Heart right ventricle (tissue), 16 donors: ENCODE data around the gene SGK1. TPM values are rescaled to one million over a fixed set of nuclear protein-coding genes. Genes with fewer than 3 reads are reported as not detected.

Source experiments
- ATAC-seq, 8 donors: fragments of 200-7000 bp; cut with Tn5 transposase; one replicate each; pipeline ENCODE4 v1.9.1; 2020; ENCODE audit warnings: mild to moderate bottlenecking in 8 of 8, moderate library complexity in 8 of 8, moderate number of reproducible peaks in 1 of 8
- DNase-seq, 2 donors: peaks; one replicate each; pipeline ENCODE4 v3.0.0-alpha.2; 2020
- H3K27ac ChIP-seq, 10 donors: fragments of 200-600 bp; sonication (generic) in 2 of 10; one replicate each; pipeline versions ENCODE4 v1.5.0 to v1.8.0; 2020 to 2022; ENCODE audit warnings: mild to moderate bottlenecking in 3 of 10
- H3K27me3 ChIP-seq, 7 donors: fragments of 200-600 bp; one replicate each; pipeline ENCODE4 v1.8.0; 2021 to 2022; ENCODE audit warnings: mild to moderate bottlenecking in 2 of 7
- H3K36me3 ChIP-seq, 9 donors: fragments of 200-600 bp; sonication (generic) in 1 of 9; one replicate each; pipeline versions ENCODE4 v1.5.0 to v1.8.0; 2020 to 2022; ENCODE audit warnings: mild to moderate bottlenecking in 2 of 9
- H3K4me1 ChIP-seq, 9 donors: fragments of 200-600 bp; sonication (generic) in 1 of 9; one replicate each; pipeline versions ENCODE4 v1.5.0 to v1.8.0; 2020 to 2022; ENCODE audit warnings: mild to moderate bottlenecking in 4 of 9
- H3K4me3 ChIP-seq, 10 donors: fragments of 200-600 bp; sonication (generic) in 2 of 10; one replicate each; pipeline versions ENCODE4 v1.5.0 to v1.8.0; 2020 to 2022; ENCODE audit warnings: mild to moderate bottlenecking in 7 of 10, moderate library complexity in 2 of 10
- H3K9me3 ChIP-seq, 11 donors: fragments of 200-600 bp in 10 of 11; sonication (generic) in 2 of 11; one replicate each; pipeline versions ENCODE4 v1.5.0 to v1.8.0; 2013 to 2022; ENCODE audit warnings: mild to moderate bottlenecking in 2 of 11, control low read depth in 1 of 11, moderate library complexity in 1 of 11
- WGBS, 2 donors: extraction: QIAGEN DNeasy Blood & Tissue Kit; methylation state at CpG; one replicate each; pipeline ENCODE4 v1.1.7; 2013; ENCODE audit warnings: inconsistent platforms in 1 of 2; 5-methylcytosine and 5-hydroxymethylcytosine counted together
- intact Hi-C, 10 donors: fragments of 100-400 bp; cut with DNase I; formaldehyde crosslinking; loops; one replicate each; pipeline versions ENCODE4 v1.11.1 to v1.14.2; 2022
- polyA plus RNA-seq, 2 donors: library from polyadenylated mRNA; stranded (reverse); fragments of 200-250 nt; gene quantifications; one replicate each; pipeline ENCODE4 v1.2.3, GENCODE V29; 2013
- total RNA-seq, 10 donors: library from RNA; stranded (reverse); fragmentation: NEBNext Ultra II Directional in 3 of 10; extraction: Animal tissue kit (Norgen Biotek cat#: 25700) in 3 of 10; gene quantifications; one replicate each; pipeline versions ENCODE4 v1.2.1 to v1.2.4, GENCODE V29; 2021 to 2023
- TF ChIP-seq, protein P1 (sequence below), 9 donors: fragments of 200-600 bp; sonication (generic) in 2 of 9; IDR thresholded peaks; one replicate each; pipeline versions ENCODE4 v1.5.0 to v1.8.0; 2021 to 2022; ENCODE audit warnings: antibody characterized with exemption in 9 of 9, mild to moderate bottlenecking in 5 of 9, moderate library complexity in 1 of 9
- donor health status: Arrhythmogenic right ventricular cardiomyopathy.
- donor health status: ischemic (EF 13 %, LVEDD 7.1; RV severe dilation, severe dysfunction).
- donor health status: healthy with polysubstance abuse.
- donor health status: DM: no; HTN: yes; CAD: no.
- donor health status: DM: no; HTN: no; CAD: no.
- donor health status: ischemic (EF 25% LVEDD 6.9; RV normal size, moderate dysfunction).
- donor health status: ischemic (EF 25% LVEDD 5.7; RV mildly dilated, moderate dysfunction).
- donor health status: healthy.
- donor health status: DM: yes; HTN: yes; CAD: no.
- donor health status: Ischemic cardiomyopathy.
- donor health status: ischemic (EF 35%, LVEDD 5.7; RV mildly dilated, moderate dysfunction).
- donor health status: nonischemic (EF 11% LVEDD 7.7; RV severe dilation, severe dysfunction).
- donor health status: DM: yes; HTN: yes; CAD: no.
- donor health status: PGD.
- donor health status: ischemic (EF 29% LVEDD 5.4; RV normal size, mild dysfunction).
- donor health status: nonischemic (EF 23%, LVEDD 6.1; RV moderate dilation, normal function).

The SGK1 gene
- total and polyA plus RNA-seq, 12 donors: 22.5 to 140 (median 43.6) TPM

- DNase-seq (no peak), ATAC-seq (no peak)
- peak overlapping the region in 1 of 10 donors; percentile 10 for H3K27ac ChIP-seq
- intact Hi-C loops: loop anchor here in 1 of 10 donors (10.0 kb wide), 1 partner anchor 111 kb away; no protein-coding TSS in a partner anchor
- H3K4me1 ChIP-seq: peaks cover 0 to 47% (median 7%) of the 10 kb centered on the region in 9 donors
- H3K27me3 ChIP-seq: no peaks in the 10 kb centered on the region
- WGBS, 2 donors: 84 to 96% methylated on average over 5 of the region's 5 CpGs
- no peaks in the 10 kb centered on the region for H3K36me3 ChIP-seq
- no peak overlapping the region for H3K4me3 ChIP-seq
- TF ChIP-seq, protein P1, sequence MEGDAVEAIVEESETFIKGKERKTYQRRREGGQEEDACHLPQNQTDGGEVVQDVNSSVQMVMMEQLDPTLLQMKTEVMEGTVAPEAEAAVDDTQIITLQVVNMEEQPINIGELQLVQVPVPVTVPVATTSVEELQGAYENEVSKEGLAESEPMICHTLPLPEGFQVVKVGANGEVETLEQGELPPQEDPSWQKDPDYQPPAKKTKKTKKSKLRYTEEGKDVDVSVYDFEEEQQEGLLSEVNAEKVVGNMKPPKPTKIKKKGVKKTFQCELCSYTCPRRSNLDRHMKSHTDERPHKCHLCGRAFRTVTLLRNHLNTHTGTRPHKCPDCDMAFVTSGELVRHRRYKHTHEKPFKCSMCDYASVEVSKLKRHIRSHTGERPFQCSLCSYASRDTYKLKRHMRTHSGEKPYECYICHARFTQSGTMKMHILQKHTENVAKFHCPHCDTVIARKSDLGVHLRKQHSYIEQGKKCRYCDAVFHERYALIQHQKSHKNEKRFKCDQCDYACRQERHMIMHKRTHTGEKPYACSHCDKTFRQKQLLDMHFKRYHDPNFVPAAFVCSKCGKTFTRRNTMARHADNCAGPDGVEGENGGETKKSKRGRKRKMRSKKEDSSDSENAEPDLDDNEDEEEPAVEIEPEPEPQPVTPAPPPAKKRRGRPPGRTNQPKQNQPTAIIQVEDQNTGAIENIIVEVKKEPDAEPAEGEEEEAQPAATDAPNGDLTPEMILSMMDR (IDR thresholded peaks at IDR 0.05): no peak
- H3K9me3 ChIP-seq: no peaks in the 10 kb centered on the region
Observed at GRCh38 chr6:134233180-134233955, 84.5 kb downstream of the SGK1 start.

DNA sequence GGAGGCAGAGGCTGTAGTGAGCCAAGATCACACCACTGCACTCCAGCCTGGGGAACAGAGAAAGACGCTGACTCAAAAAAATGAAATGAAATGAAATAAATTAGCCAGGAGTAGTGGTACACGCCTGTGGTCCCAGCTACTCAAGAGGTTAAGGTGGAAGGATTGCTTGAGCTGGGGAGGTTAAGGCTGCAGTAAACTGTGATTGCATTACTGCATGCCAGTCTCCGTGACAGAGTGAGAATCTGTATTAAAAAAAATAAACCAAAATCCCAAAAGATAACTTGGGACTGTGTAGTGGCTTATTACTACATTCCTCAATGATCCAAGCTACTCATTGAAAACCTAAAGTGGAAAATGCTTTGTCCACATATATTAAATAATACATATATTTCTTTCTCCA, 87.0 kb downstream of the SGK1 start:
- WGBS, 2 donors: 93% methylated on average over 3 of the region's 3 CpGs
- TF ChIP-seq, protein P1 (IDR thresholded peaks at IDR 0.05): no peak

DNA sequence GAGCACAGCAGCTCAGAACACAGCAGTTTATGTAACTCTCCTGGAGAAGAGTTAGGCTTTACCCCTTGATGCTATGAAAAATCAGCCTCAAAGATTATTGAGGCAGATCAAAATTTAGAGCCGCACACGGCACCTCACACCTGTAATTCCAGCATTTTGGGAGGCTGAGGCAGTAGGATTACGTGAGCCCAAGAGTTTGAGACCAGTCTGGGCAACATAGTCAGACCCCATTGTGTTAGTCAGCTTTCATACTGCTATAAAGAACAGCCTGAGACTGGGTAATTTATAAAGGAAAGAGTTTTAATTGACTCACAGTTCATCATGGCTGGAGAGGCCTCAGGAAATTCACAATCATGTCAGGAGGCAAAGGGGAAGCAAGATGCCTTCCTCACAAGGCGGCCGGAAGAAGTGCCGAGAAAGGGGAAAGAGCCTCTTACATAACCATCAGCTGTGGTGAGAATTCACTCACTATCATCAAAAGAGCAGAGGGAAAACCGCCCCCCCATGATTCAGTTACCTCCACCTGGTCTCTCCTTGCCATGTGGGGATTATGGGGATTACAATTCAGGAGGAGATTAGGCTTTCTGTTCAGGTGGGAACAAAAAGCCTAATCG, 87.7 kb downstream of the SGK1 start:
- Histone ChIP-seq H3K9me3 (no peaks in the 10 kb centered on the region), H3K27me3 (no peaks in the 10 kb centered on the region), H3K4me1 (peaks cover 0 to 20% (median 0%) of the 10 kb centered on the region in 9 donors), H3K36me3 (no peaks in the 10 kb centered on the region), H3K27ac (peak overlapping the region in 6 of 10 donors; percentile 25 to 75 (median 38)), H3K4me3 (peak overlapping the region in 3 of 10 donors; percentile 2 to 26 (median 5))
- TF ChIP-seq, protein P1 (IDR thresholded peaks at IDR 0.05): no peak
- intact Hi-C loops: loop anchor here in 1 of 10 donors (10.0 kb wide), 1 partner anchor 115 kb away; no protein-coding TSS in a partner anchor
- 78 to 85% methylated on average over 8 of the region's 8 CpGs for WGBS, 2 donors
- DNase-seq: peak in 1 of 2 donors; percentile 29
- peak in 6 of 8 donors; percentile 54 to 86 (median 60) for ATAC-seq

More for the DNA sequence above, 87.0 kb downstream of the SGK1 start:
- Histone ChIP-seq H3K9me3 (no peaks in the 10 kb centered on the region), H3K4me3 (no peak overlapping the region), H3K36me3 (no peaks in the 10 kb centered on the region), H3K4me1 (peaks cover 0 to 27% (median 0%) of the 10 kb centered on the region in 9 donors), H3K27ac (peak overlapping the region in 3 of 10 donors; percentile 33 to 75 (median 74)), H3K27me3 (no peaks in the 10 kb centered on the region)
- ATAC-seq: no peak
- DNase-seq: no peak
- intact Hi-C loops: loop anchor here in 1 of 10 donors (10.0 kb wide), 1 partner anchor 114 kb away; no protein-coding TSS in a partner anchor

DNA sequence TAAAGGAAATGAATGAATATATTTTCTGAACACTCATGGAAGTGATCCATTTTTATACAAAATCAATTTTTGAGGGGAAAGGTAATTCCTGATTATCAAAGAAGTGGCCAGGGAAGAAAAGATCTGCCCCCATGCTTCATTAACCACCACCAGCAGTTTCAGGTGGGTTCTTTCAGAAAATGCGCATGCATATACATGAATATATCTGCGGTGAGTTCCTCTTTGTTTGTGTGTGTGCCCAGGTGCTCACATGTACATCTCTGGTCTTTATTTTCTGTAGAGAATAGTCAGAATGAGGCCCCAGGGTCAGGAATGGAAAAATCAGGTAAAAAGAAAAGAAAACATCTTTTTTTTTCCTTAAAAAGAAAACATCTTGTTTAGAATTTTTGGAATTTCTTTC, 88.4 kb downstream of the SGK1 start:
- intact Hi-C loops: no loop called here
- no peak overlapping the region for H3K4me3 ChIP-seq
- 95 to 97% methylated on average over 2 of the region's 2 CpGs for WGBS, 2 donors
- H3K27me3 ChIP-seq: no peaks in the 10 kb centered on the region
- no peaks in the 10 kb centered on the region for H3K36me3 ChIP-seq
- DNase-seq (no peak), ATAC-seq (no peak)
- H3K4me1 ChIP-seq: peaks cover 0 to 16% (median 0%) of the 10 kb centered on the region in 9 donors
- no peaks in the 10 kb centered on the region for H3K9me3 ChIP-seq
- TF ChIP-seq, protein P1 (IDR thresholded peaks at IDR 0.05): no peak
- H3K27ac ChIP-seq: peak overlapping the region in 2 of 10 donors; percentile 74 to 75
